ENCODE measurements around the gene METTL26.

- no peak for TF ChIP-seq CTCF (IDR thresholded peaks at IDR 0.05)
- TF ChIP-seq POLR2A (IDR thresholded peaks at IDR 0.05), result no peak
- no peak for TF ChIP-seq POLR2AphosphoS5 (IDR thresholded peaks at IDR 0.05)
- no peak for TF ChIP-seq EP300 (IDR thresholded peaks at IDR 0.05)
These were observed 5.8 kb downstream of the METTL26 start for GRCh38 chr16:630249-630814.
